ENCODE results near the gene ZNF668. TPM values are rescaled to one million over a fixed set of nuclear protein-coding genes. Genes with fewer than 3 reads are reported as not detected.

Gene ZNF668
- total and polyA plus RNA-seq, 2 of the 8 experiments (the other 6 are each of a cell fraction or from before 2014, with no cell fraction given): 14.0 to 14.3 TPM

DNA sequence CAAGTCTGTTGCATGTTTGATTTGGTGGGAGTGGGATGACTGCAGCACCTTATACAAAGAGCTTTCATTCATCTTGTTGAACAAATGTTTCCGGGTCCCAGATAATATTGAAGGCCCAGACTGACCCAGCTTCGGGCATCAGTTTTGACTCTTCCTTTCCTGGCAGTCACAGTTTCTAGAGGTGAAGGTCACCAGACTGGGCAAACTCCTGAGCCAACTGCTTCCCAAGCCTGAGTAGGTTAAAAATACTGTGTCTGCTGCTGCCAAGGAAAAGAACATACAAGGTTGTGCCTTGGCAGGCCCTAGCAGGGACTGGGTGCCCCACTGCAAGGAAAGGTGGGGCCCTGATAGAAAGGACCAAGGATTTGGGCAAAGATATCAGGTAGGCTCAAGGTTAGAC, 38.7 kb upstream of the ZNF668 start:
- H3K4me3 ChIP-seq (ENCODE audit: extremely low read depth in 1 of 4, insufficient read depth in 2 of 4, low read depth in 3 of 4, low read length in 4 of 4): no peak overlapping the region
- TF ChIP-seq CREB1 (IDR thresholded peaks at IDR 0.05) (no peak), CBX8 (IDR thresholded peaks at IDR 0.05; ENCODE audit: borderline replicate concordance, low read depth, low read length) (no peak), RFX5 (IDR thresholded peaks at IDR 0.05; ENCODE audit: borderline replicate concordance, low read depth, low read length) (no peak), SAP30 (IDR thresholded peaks at IDR 0.05; ENCODE audit: insufficient read depth, insufficient replicate concordance, low read length) (no peak), TBP (IDR thresholded peaks at IDR 0.05; ENCODE audit: low read depth, low read length) (no peak), CHD2 (IDR thresholded peaks at IDR 0.05; ENCODE audit: low read length) (no peak), TAF1 (IDR thresholded peaks at IDR 0.05; ENCODE audit: low read depth, low read length) (no peak), YY1 (IDR thresholded peaks at IDR 0.05; ENCODE audit: low read depth, low read length) (no peak), POLR2AphosphoS5 (IDR thresholded peaks at IDR 0.05; ENCODE audit: low read depth, low read length) (no peak), SIN3A (conservative IDR thresholded peaks at IDR 0.05 in 1 of 2, IDR thresholded peaks at IDR 0.05 in 1 of 2; ENCODE audit: low read depth in 1 of 2, low read length in 2 of 2) (no peak)
- TF ChIP-seq, protein P1, sequence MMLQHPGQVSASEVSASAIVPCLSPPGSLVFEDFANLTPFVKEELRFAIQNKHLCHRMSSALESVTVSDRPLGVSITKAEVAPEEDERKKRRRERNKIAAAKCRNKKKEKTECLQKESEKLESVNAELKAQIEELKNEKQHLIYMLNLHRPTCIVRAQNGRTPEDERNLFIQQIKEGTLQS (IDR thresholded peaks at IDR 0.05; ENCODE audit: insufficient read depth, low read depth, low read length): no peak

More for the DNA sequence above, 38.7 kb upstream of the ZNF668 start:
- Histone ChIP-seq H4K91ac (replicated peaks; ENCODE audit: insufficient read length, low read length) (no peak overlapping the region), H4K8ac (ENCODE audit: extremely low read depth, insufficient read depth, low read length) (no peak overlapping the region), H3K9ac (replicated peaks in 1 of 4; ENCODE audit: extremely low read depth in 1 of 4, low read depth in 3 of 4, low read length in 3 of 4) (no peak overlapping the region), H3K79me2 (ENCODE audit: control insufficient read depth in 1 of 2, insufficient read depth in 2 of 2, low read length in 2 of 2) (no peaks in the 10 kb centered on the region), H2AFZ (ENCODE audit: low read length) (no peak overlapping the region), H3K9me3 (ENCODE audit: insufficient read depth in 2 of 2, low read depth in 1 of 2, low read length in 1 of 2) (no peaks in the 10 kb centered on the region), H3K56ac (replicated peaks; ENCODE audit: insufficient read length, low read depth, low read length) (no peak overlapping the region), H4K20me1 (replicated peaks in 1 of 2; ENCODE audit: control insufficient read depth in 1 of 2, insufficient read depth in 2 of 2, low read length in 2 of 2) (no peaks in the 10 kb centered on the region), H3K79me1 (ENCODE audit: low read depth, low read length) (no peaks in the 10 kb centered on the region; the same call in 1 of the 2 replicates), H2BK120ac (replicated peaks; ENCODE audit: low read depth, low read length) (no peak overlapping the region), H3K4me1 (replicated peaks in 1 of 4; ENCODE audit: control insufficient read depth in 3 of 4, insufficient read depth in 4 of 4, low read length in 3 of 4) (peaks cover 0 to 3% (median 0%) of the 10 kb centered on the region in 4 experiments; a peak in 1 of 7 replicates), H3K23me2 (ENCODE audit: low read depth, low read length) (peaks cover 8% of the 10 kb centered on the region), H3K18ac (ENCODE audit: extremely low read depth, low read length) (no peak overlapping the region), H3K4me2 (ENCODE audit: insufficient read depth in 1 of 2, low read depth in 2 of 2, low read length in 2 of 2) (no peak overlapping the region), H2BK5ac (ENCODE audit: low read depth, low read length) (no peak overlapping the region), H3K27me3 (replicated peaks in 1 of 4; ENCODE audit: control insufficient read depth in 3 of 4, extremely low read depth in 1 of 4, insufficient read depth in 3 of 4, low read length in 3 of 4) (no peaks in the 10 kb centered on the region), H2BK15ac (ENCODE audit: low read length) (no peak overlapping the region), H3K4ac (replicated peaks; ENCODE audit: insufficient read length, low read depth, low read length) (no peak overlapping the region), H2BK20ac (ENCODE audit: low read length) (no peak overlapping the region), H2AK5ac (ENCODE audit: low read depth, low read length) (no peak overlapping the region), H3K23ac (ENCODE audit: insufficient read length) (no peak overlapping the region), H4K5ac (ENCODE audit: insufficient read length, low read depth, low read length) (no peak overlapping the region), H3K27ac (ENCODE audit: low read depth, low read length) (no peak overlapping the region), H2BK12ac (ENCODE audit: low read depth, low read length) (no peak overlapping the region), H3K36me3 (ENCODE audit: control insufficient read depth in 2 of 4, insufficient read depth in 4 of 4, low read length in 3 of 4) (peaks cover 2 to 18% (median 12%) of the 10 kb centered on the region in 4 experiments; a peak in 5 of 8 replicates), H3K14ac (ENCODE audit: insufficient read length) (no peak overlapping the region)
- POLR2A ChIA-PET (ENCODE audit: partially characterized antibody): interaction anchor here (0.6 to 29.9 kb wide), 7 partner anchors 24 to 89 kb away, joined by 3 to 713 read pairs (median 5); partner anchors contain the start of genes FUS, PRSS36, PRSS8 and PYCARD
- 74% methylated on average over 2 of the region's 2 CpGs; no CpG with 5 or more reads in 1 of the 2 experiments for WGBS, 2 experiments (ENCODE audit: extremely low coverage in 1 of 2, insufficient coverage in 1 of 2, insufficient read length in 1 of 2, insufficient replicate concordance in 2 of 2, low coverage in 1 of 2, low lambda C conversion rate in 2 of 2, missing lambda C conversion rate in 1 of 2)
- CTCF ChIA-PET (ENCODE audit: partially characterized antibody): interaction anchor here (1.2 kb wide), 1 partner anchor 128 kb away, joined by 4 read pairs; the partner anchor contains the start of gene HSD3B7
- no peak for DNase-seq (ENCODE audit: low read depth in 1 of 2, low spot score in 2 of 2)
- FAIRE-seq: no peak
